HEK293 (cell line): Measurements from ENCODE around the gene SCYL1.

Source experiments
- CTCF ChIA-PET: fragments of 350-600 bp; formaldehyde crosslinking; extraction: SDS; loops from one replicate; lab custom pipeline; 2021; ENCODE audit warnings: antibody characterized with exemption; lab: Yijun Ruan, JAX
- POLR2A ChIA-PET: fragments of 300-600 bp; formaldehyde crosslinking; extraction: SDS; loops from one replicate; lab custom pipeline; 2020; ENCODE audit warnings: antibody characterized with exemption, inconsistent platforms; lab: Yijun Ruan, JAX
- H3K27ac ChIP-seq: fragments of 200-500 bp; sonication (Bioruptor generic); 2 replicates; pipeline ENCODE4 v1.5.1; 2014; ENCODE audit warnings: low read depth, low read length, control low read depth, inconsistent platforms; ENCODE audit errors: extremely low read depth
- H3K36me3 ChIP-seq, 2 experiments: fragments of 200-500 bp in 1 of 2; sonication (Bioruptor generic) in 1 of 2; 1 replicate in 1 of 2; 2 replicates in 1 of 2; pipeline ENCODE4 v1.5.1; 2014 to 2017; ENCODE audit warnings: inconsistent platforms in 2 of 2, low read length in 2 of 2; ENCODE audit not compliant: control insufficient read depth in 2 of 2, insufficient read depth in 1 of 2
- H3K4me1 ChIP-seq: fragments of 200-500 bp; sonication (Bioruptor generic); 2 replicates; pipeline ENCODE4 v1.5.1; 2014; ENCODE audit warnings: mild to moderate bottlenecking, low read length, inconsistent platforms; ENCODE audit not compliant: control insufficient read depth, insufficient read depth
- H3K4me3 ChIP-seq: 2 replicates; pipeline ENCODE4 v1.5.1; 2011; ENCODE audit warnings: low read depth, mild to moderate bottlenecking, control low read depth, low read length, moderate library complexity
- H3K9me3 ChIP-seq: fragments of 200-500 bp; sonication (Bioruptor generic); 2 replicates; pipeline ENCODE4 v1.5.1; 2014; ENCODE audit warnings: low read depth, low read length, inconsistent platforms; ENCODE audit not compliant: control insufficient read depth, insufficient read depth
- BCL11A ChIP-seq: fragments of 450-650 bp; formaldehyde crosslinking; IDR thresholded peaks from 2 replicates; pipeline ENCODE4 v1.5.1; 2016; ENCODE audit warnings: low read depth, missing biosample characterization, missing genetic modification characterization
- BCL11B ChIP-seq: fragments of 450-650 bp; formaldehyde crosslinking; IDR thresholded peaks from 2 replicates; pipeline ENCODE4 v1.5.1; 2016; ENCODE audit warnings: low read depth, missing biosample characterization, missing genetic modification characterization
- GLIS1 ChIP-seq: fragments of 450-650 bp; formaldehyde crosslinking; IDR thresholded peaks from 2 replicates; pipeline ENCODE4 v1.5.1; 2016; ENCODE audit warnings: missing biosample characterization, missing genetic modification characterization
- ZNF10 ChIP-seq: fragments of 450-650 bp; formaldehyde crosslinking; IDR thresholded peaks from 2 replicates; pipeline ENCODE4 v1.5.1; 2017; ENCODE audit warnings: missing biosample characterization, missing genetic modification characterization
- ZSCAN30 ChIP-seq: fragments of 450-650 bp; IDR thresholded peaks from 2 replicates; pipeline ENCODE4 v1.5.1; 2018; ENCODE audit warnings: missing biosample characterization, mild to moderate bottlenecking, missing genetic modification characterization, moderate library complexity
- TF ChIP-seq, protein P1 (sequence below): fragments of 450-650 bp; formaldehyde crosslinking; conservative IDR thresholded peaks from 2 replicates; pipeline ENCODE4 v1.5.1; 2016; ENCODE audit warnings: low read depth, missing biosample characterization, missing genetic modification characterization
- TF ChIP-seq, protein P2 (sequence below): fragments of 450-650 bp; formaldehyde crosslinking; IDR thresholded peaks from 2 replicates; pipeline ENCODE4 v1.5.1; 2016; ENCODE audit warnings: missing biosample characterization, missing genetic modification characterization
- TF ChIP-seq, protein P3 (sequence below): fragments of 450-650 bp; formaldehyde crosslinking; IDR thresholded peaks from 2 replicates; pipeline ENCODE4 v1.5.1; 2017; ENCODE audit warnings: missing biosample characterization, missing genetic modification characterization
- TF ChIP-seq, protein P4 (sequence below): fragments of 450-650 bp; formaldehyde crosslinking; IDR thresholded peaks from 2 replicates; pipeline ENCODE4 v1.5.1; 2017; ENCODE audit warnings: missing biosample characterization, mild to moderate bottlenecking, missing genetic modification characterization, moderate library complexity
- TF ChIP-seq, protein P5 (sequence below): fragments of 450-650 bp; IDR thresholded peaks from 2 replicates; pipeline ENCODE4 v1.5.1; 2018; ENCODE audit warnings: missing biosample characterization, mild to moderate bottlenecking, missing genetic modification characterization
- TF ChIP-seq, protein P6 (sequence below): fragments of 450-650 bp; formaldehyde crosslinking; optimal IDR thresholded peaks from 2 replicates; pipeline ENCODE3; 2016; ENCODE audit warnings: missing biosample characterization, mild to moderate bottlenecking, missing genetic modification characterization

The SCYL1 gene

DNA sequence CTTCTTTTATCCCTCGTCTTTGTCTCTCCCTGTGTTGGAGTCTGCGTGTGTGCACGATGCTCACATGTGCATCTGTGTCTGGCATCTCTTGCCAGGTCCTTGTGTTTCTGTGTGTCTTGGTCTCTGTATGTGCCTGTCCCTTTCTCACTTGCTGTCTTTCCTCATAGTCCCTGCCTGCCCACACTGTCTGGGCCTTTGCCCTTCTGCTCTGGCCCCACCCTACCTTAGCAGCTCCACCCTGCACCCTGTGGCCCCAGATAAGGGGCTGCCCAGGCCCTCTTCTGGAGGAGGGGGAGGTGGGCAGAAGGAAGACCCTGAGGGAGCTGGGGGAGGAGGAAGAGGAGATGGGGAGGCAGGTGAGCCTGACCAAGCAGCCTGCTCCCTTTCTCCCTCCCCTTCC, 53.8 kb downstream of the SCYL1 start (continued):
- TF ChIP-seq, protein P1, sequence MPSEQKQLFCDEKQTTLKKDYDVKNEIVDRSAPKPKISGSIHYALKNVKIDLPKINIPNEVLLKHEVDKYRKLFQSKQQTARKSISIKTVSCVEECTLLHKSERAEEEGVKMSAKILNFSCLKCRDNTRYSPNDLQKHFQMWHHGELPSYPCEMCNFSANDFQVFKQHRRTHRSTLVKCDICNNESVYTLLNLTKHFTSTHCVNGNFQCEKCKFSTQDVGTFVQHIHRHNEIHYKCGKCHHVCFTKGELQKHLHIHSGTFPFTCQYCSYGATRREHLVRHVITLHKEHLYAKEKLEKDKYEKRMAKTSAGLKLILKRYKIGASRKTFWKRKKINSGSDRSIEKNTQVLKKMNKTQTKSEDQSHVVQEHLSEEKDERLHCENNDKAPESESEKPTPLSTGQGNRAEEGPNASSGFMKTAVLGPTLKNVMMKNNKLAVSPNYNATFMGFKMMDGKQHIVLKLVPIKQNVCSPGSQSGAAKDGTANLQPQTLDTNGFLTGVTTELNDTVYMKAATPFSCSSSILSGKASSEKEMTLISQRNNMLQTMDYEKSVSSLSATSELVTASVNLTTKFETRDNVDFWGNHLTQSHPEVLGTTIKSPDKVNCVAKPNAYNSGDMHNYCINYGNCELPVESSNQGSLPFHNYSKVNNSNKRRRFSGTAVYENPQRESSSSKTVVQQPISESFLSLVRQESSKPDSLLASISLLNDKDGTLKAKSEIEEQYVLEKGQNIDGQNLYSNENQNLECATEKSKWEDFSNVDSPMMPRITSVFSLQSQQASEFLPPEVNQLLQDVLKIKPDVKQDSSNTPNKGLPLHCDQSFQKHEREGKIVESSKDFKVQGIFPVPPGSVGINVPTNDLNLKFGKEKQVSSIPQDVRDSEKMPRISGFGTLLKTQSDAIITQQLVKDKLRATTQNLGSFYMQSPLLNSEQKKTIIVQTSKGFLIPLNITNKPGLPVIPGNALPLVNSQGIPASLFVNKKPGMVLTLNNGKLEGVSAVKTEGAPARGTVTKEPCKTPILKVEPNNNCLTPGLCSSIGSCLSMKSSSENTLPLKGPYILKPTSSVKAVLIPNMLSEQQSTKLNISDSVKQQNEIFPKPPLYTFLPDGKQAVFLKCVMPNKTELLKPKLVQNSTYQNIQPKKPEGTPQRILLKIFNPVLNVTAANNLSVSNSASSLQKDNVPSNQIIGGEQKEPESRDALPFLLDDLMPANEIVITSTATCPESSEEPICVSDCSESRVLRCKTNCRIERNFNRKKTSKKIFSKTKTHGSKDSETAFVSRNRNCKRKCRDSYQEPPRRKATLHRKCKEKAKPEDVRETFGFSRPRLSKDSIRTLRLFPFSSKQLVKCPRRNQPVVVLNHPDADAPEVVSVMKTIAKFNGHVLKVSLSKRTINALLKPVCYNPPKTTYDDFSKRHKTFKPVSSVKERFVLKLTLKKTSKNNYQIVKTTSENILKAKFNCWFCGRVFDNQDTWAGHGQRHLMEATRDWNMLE (tag by site-specific recombination) = no peak
- TF ChIP-seq, protein P2, sequence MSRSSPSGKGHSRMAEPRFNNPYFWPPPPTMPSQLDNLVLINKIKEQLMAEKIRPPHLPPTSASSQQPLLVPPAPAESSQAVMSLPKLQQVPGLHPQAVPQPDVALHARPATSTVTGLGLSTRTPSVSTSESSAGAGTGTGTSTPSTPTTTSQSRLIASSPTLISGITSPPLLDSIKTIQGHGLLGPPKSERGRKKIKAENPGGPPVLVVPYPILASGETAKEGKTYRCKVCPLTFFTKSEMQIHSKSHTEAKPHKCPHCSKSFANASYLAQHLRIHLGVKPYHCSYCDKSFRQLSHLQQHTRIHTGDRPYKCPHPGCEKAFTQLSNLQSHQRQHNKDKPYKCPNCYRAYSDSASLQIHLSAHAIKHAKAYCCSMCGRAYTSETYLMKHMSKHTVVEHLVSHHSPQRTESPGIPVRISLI (tag by site-specific recombination) = no peak
- no peak for TF ChIP-seq ZNF10 (tag by site-specific recombination)
- TF ChIP-seq, protein P3, sequence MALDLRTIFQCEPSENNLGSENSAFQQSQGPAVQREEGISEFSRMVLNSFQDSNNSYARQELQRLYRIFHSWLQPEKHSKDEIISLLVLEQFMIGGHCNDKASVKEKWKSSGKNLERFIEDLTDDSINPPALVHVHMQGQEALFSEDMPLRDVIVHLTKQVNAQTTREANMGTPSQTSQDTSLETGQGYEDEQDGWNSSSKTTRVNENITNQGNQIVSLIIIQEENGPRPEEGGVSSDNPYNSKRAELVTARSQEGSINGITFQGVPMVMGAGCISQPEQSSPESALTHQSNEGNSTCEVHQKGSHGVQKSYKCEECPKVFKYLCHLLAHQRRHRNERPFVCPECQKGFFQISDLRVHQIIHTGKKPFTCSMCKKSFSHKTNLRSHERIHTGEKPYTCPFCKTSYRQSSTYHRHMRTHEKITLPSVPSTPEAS = no peak
- TF ChIP-seq, protein P4, sequence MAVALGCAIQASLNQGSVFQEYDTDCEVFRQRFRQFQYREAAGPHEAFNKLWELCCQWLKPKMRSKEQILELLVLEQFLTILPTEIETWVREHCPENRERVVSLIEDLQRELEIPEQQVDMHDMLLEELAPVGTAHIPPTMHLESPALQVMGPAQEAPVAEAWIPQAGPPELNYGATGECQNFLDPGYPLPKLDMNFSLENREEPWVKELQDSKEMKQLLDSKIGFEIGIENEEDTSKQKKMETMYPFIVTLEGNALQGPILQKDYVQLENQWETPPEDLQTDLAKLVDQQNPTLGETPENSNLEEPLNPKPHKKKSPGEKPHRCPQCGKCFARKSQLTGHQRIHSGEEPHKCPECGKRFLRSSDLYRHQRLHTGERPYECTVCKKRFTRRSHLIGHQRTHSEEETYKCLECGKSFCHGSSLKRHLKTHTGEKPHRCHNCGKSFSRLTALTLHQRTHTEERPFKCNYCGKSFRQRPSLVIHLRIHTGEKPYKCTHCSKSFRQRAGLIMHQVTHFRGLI = no peak

DNA sequence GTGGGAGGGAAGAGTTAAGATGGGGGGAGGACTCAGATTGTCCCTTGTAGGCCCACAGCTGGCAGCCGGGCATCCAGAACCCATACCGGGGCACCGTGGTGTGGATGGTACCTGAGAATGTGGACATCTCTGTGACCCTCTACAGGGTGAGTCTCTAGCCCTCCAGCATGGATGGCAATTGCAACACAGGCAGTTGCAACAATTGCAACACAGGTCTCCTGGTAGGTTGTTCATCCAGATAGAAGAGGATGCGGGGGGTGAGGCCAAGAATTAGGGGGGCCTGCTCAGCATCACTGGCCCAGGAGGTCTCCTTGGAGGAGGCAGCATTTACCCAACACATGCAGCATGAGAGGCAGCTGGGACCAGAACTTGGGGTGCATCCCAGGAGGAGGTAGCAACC, 54.4 kb downstream of the SCYL1 start:
- H3K4me1 ChIP-seq = peaks cover 4% of the 10 kb centered on the region; the same call in 1 of the 2 replicates
- H3K4me3 ChIP-seq = no peak overlapping the region
- H3K27ac ChIP-seq = no peak overlapping the region
- POLR2A ChIA-PET = interaction anchor here (0.7 kb wide), 1 partner anchor 224 kb away, joined by 4 read pairs; no protein-coding TSS in a partner anchor
- CTCF ChIA-PET = interaction anchor here (0.6 to 0.7 kb wide), 2 partner anchors 42 to 54 kb away, joined by 3 to 6 read pairs; no protein-coding TSS in a partner anchor
- TF ChIP-seq ZSCAN30 (tag by site-specific recombination) (no peak), GLIS1 (peak; percentile 18; the same call in 1 of the 2 replicates)
- TF ChIP-seq, protein P5, sequence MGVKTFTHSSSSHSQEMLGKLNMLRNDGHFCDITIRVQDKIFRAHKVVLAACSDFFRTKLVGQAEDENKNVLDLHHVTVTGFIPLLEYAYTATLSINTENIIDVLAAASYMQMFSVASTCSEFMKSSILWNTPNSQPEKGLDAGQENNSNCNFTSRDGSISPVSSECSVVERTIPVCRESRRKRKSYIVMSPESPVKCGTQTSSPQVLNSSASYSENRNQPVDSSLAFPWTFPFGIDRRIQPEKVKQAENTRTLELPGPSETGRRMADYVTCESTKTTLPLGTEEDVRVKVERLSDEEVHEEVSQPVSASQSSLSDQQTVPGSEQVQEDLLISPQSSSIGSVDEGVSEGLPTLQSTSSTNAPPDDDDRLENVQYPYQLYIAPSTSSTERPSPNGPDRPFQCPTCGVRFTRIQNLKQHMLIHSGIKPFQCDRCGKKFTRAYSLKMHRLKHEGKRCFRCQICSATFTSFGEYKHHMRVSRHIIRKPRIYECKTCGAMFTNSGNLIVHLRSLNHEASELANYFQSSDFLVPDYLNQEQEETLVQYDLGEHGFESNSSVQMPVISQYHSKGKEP (tag by site-specific recombination) = 0 out of 2 replicates have a peak, but pooled peaks have one; percentile 23
- H3K9me3 ChIP-seq = no peaks in the 10 kb centered on the region
- peaks cover 0 to 12% of the 10 kb centered on the region in 2 experiments; a peak in 1 of 3 replicates for H3K36me3 ChIP-seq

DNA sequence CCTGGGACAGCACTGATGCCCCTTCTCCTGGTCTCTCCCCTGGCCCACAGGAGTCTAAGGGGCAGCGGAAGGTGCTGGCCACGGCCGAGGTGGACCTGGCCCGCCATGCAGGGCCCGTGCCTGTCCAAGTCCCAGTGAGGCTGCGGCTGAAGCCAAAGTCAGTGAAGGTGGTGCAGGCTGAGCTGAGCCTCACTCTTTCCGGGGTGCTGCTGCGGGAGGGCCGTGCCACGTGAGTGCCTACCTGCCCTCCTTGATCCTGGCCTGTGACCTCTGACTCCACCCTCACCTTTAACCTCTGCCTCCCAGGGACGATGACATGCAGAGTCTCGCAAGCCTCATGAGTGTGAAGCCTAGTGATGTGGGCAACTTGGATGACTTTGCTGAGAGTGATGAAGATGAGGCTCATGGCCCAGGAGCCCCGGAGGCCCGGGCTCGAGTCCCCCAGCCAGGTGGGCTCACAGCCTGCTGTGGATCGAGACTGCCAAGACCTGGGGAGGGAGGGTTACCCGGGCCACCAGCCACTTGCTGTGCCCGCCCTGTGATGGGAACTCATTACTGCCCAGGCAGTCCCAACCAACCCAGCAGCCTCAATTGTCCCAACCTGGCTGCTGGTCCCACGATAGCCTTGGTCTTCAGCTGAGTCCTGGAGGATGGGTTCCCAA, 55.3 kb downstream of the SCYL1 start:
- H3K36me3 ChIP-seq = peaks cover 0 to 8% of the 10 kb centered on the region in 2 experiments; a peak in 1 of 3 replicates

More for the DNA sequence above, 55.3 kb downstream of the SCYL1 start:
- Histone ChIP-seq H3K4me3 (no peak overlapping the region), H3K9me3 (no peaks in the 10 kb centered on the region), H3K4me1 (peaks cover 4% of the 10 kb centered on the region; the same call in 1 of the 2 replicates), H3K27ac (no peak overlapping the region)
- TF ChIP-seq BCL11A (tag by site-specific recombination) (0 out of 2 replicates have a peak, but pooled peaks have one; percentile 46), BCL11B (tag by site-specific recombination) (peak; percentile 89)
- TF ChIP-seq, protein P6, sequence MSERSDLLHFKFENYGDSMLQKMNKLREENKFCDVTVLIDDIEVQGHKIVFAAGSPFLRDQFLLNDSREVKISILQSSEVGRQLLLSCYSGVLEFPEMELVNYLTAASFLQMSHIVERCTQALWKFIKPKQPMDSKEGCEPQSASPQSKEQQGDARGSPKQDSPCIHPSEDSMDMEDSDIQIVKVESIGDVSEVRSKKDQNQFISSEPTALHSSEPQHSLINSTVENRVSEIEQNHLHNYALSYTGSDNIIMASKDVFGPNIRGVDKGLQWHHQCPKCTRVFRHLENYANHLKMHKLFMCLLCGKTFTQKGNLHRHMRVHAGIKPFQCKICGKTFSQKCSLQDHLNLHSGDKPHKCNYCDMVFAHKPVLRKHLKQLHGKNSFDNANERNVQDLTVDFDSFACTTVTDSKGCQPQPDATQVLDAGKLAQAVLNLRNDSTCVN (tag by site-specific recombination) = no peak
- ChIA-PET CTCF (interaction anchor here (0.7 kb wide), 2 partner anchors 14 to 39 kb away, joined by 3 read pairs; no protein-coding TSS in a partner anchor), POLR2A (interaction anchor here (0.7 kb wide), 1 partner anchor 20 kb away, joined by 3 read pairs; no protein-coding TSS in a partner anchor)
